AG09319 (cell line): Measurements from ENCODE around the gene MSI2.

Source experiments
- DNase-seq: peaks from one replicate; pipeline ENCODE4 v3.0.0-alpha.2; 2010; ENCODE audit warnings: low read depth; ENCODE audit errors: extremely low read depth
- CTCF ChIP-seq: IDR thresholded peaks from 2 replicates; pipeline ENCODE4 v1.5.1; 2011; ENCODE audit warnings: low read depth, mild to moderate bottlenecking, inconsistent platforms, low read length, moderate library complexity

The MSI2 gene

GRCh38 chr17:57246257-57246656, 10.1 kb upstream of the MSI2 start:
- no peak for TF ChIP-seq CTCF
- DNase-seq, result no peak

GRCh38 chr17:57247261-57247660, 9.1 kb upstream of the MSI2 start:
- no peak for TF ChIP-seq CTCF
- DNase-seq, result no peak

- DNase-seq, result no peak
- TF ChIP-seq CTCF, result no peak
These were observed 8.4 kb upstream of the MSI2 start for GRCh38 chr17:57247913-57248312.

GRCh38 chr17:57249520-57249919, 6.8 kb upstream of the MSI2 start:
- DNase-seq, result no peak

GRCh38 chr17:57251211-57251787, 5.0 kb upstream of the MSI2 start:
- DNase-seq, result no peak
- TF ChIP-seq CTCF, result no peak

More at GRCh38 chr17:57249520-57249919, 6.8 kb upstream of the MSI2 start:
- no peak for TF ChIP-seq CTCF

- no peak for TF ChIP-seq CTCF
- no peak for DNase-seq
These were observed 2.8 kb upstream of the MSI2 start for GRCh38 chr17:57253362-57254065.

GRCh38 chr17:57255182-57255775, 1.0 kb upstream of the MSI2 start:
- no peak for DNase-seq
- TF ChIP-seq CTCF, result no peak
